HEK293 (cell line): ENCODE results near the gene CKS2.

Experiments
- CTCF ChIA-PET: fragments of 350-600 bp; formaldehyde crosslinking; extraction: SDS; loops from one replicate; lab custom pipeline; 2021; ENCODE audit warnings: antibody characterized with exemption; lab: Yijun Ruan, JAX
- POLR2A ChIA-PET: fragments of 300-600 bp; formaldehyde crosslinking; extraction: SDS; loops from one replicate; lab custom pipeline; 2020; ENCODE audit warnings: antibody characterized with exemption, inconsistent platforms; lab: Yijun Ruan, JAX
- H3K27ac ChIP-seq: fragments of 200-500 bp; sonication (Bioruptor generic); 2 replicates; pipeline ENCODE4 v1.5.1; 2014; ENCODE audit warnings: low read depth, low read length, control low read depth, inconsistent platforms; ENCODE audit errors: extremely low read depth
- H3K36me3 ChIP-seq, 2 experiments: fragments of 200-500 bp in 1 of 2; sonication (Bioruptor generic) in 1 of 2; 1 replicate in 1 of 2; 2 replicates in 1 of 2; pipeline ENCODE4 v1.5.1; 2014 to 2017; ENCODE audit warnings: inconsistent platforms in 2 of 2, low read length in 2 of 2; ENCODE audit not compliant: control insufficient read depth in 2 of 2, insufficient read depth in 1 of 2
- H3K4me1 ChIP-seq: fragments of 200-500 bp; sonication (Bioruptor generic); 2 replicates; pipeline ENCODE4 v1.5.1; 2014; ENCODE audit warnings: mild to moderate bottlenecking, low read length, inconsistent platforms; ENCODE audit not compliant: control insufficient read depth, insufficient read depth
- H3K4me3 ChIP-seq: 2 replicates; pipeline ENCODE4 v1.5.1; 2011; ENCODE audit warnings: low read depth, mild to moderate bottlenecking, control low read depth, low read length, moderate library complexity
- H3K9me3 ChIP-seq: fragments of 200-500 bp; sonication (Bioruptor generic); 2 replicates; pipeline ENCODE4 v1.5.1; 2014; ENCODE audit warnings: low read depth, low read length, inconsistent platforms; ENCODE audit not compliant: control insufficient read depth, insufficient read depth
- SCRT2 ChIP-seq: fragments of 450-650 bp; formaldehyde crosslinking; IDR thresholded peaks from 2 replicates; pipeline ENCODE4 v1.5.1; 2016; ENCODE audit warnings: missing biosample characterization, missing genetic modification characterization
- SP2 ChIP-seq: fragments of 450-650 bp; formaldehyde crosslinking; IDR thresholded peaks from 2 replicates; pipeline ENCODE4 v1.5.1; 2016; ENCODE audit warnings: missing biosample characterization, missing genetic modification characterization
- ZNF112 ChIP-seq: fragments of 450-650 bp; formaldehyde crosslinking; IDR thresholded peaks from 2 replicates; pipeline ENCODE4 v1.5.0; 2017; ENCODE audit warnings: missing biosample characterization, missing genetic modification characterization
- ZNF174 ChIP-seq: fragments of 450-650 bp; formaldehyde crosslinking; IDR thresholded peaks from 2 replicates; pipeline ENCODE4 v1.5.0; 2017; ENCODE audit warnings: missing biosample characterization, mild to moderate bottlenecking, missing genetic modification characterization
- ZNF2 ChIP-seq: fragments of 450-650 bp; formaldehyde crosslinking; IDR thresholded peaks from 2 replicates; pipeline ENCODE4 v1.5.1; 2016; ENCODE audit warnings: missing biosample characterization, missing genetic modification characterization
- ZNF202 ChIP-seq: fragments of 450-650 bp; formaldehyde crosslinking; IDR thresholded peaks from 2 replicates; pipeline ENCODE4 v1.5.1; 2016; ENCODE audit warnings: missing biosample characterization, missing genetic modification characterization, borderline replicate concordance
- ZNF23 ChIP-seq: fragments of 450-650 bp; formaldehyde crosslinking; IDR thresholded peaks from 2 replicates; pipeline ENCODE4 v1.5.1; 2016; ENCODE audit warnings: missing biosample characterization, missing genetic modification characterization, borderline replicate concordance
- ZNF37A ChIP-seq: fragments of 450-650 bp; IDR thresholded peaks from 2 replicates; pipeline ENCODE4 v1.5.1; 2018; ENCODE audit warnings: missing biosample characterization, missing genetic modification characterization
- ZNF394 ChIP-seq: fragments of 450-650 bp; formaldehyde crosslinking; IDR thresholded peaks from 2 replicates; pipeline ENCODE4 v1.5.1; 2016; ENCODE audit warnings: missing biosample characterization, missing genetic modification characterization, mild to moderate bottlenecking, moderate library complexity, borderline replicate concordance
- ZNF48 ChIP-seq: fragments of 450-650 bp; formaldehyde crosslinking; IDR thresholded peaks from 2 replicates; pipeline ENCODE4 v1.5.1; 2016; ENCODE audit warnings: missing biosample characterization, missing genetic modification characterization
- ZNF501 ChIP-seq: fragments of 450-650 bp; formaldehyde crosslinking; IDR thresholded peaks from 2 replicates; pipeline ENCODE4 v1.5.1; 2016; ENCODE audit warnings: missing biosample characterization, missing genetic modification characterization
- ZNF571 ChIP-seq: fragments of 450-650 bp; formaldehyde crosslinking; IDR thresholded peaks from 2 replicates; pipeline ENCODE4 v1.5.0; 2017; ENCODE audit warnings: missing biosample characterization, missing genetic modification characterization
- ZNF76 ChIP-seq: fragments of 450-650 bp; formaldehyde crosslinking; IDR thresholded peaks from 2 replicates; pipeline ENCODE4; 2016; ENCODE audit warnings: low read depth, missing biosample characterization, missing genetic modification characterization, borderline replicate concordance
- TF ChIP-seq, protein P1 (sequence below): fragments of 450-650 bp; formaldehyde crosslinking; IDR thresholded peaks from 2 replicates; pipeline ENCODE4 v1.5.1; 2016; ENCODE audit warnings: missing biosample characterization, missing genetic modification characterization, low read depth
- TF ChIP-seq, protein P2 (sequence below): fragments of 450-650 bp; formaldehyde crosslinking; IDR thresholded peaks from 2 replicates; pipeline ENCODE4 v1.5.1; 2017; ENCODE audit warnings: missing biosample characterization, missing genetic modification characterization
- TF ChIP-seq, protein P3 (sequence below): fragments of 450-650 bp; formaldehyde crosslinking; IDR thresholded peaks from 2 replicates; pipeline ENCODE4 v1.5.1; 2016; ENCODE audit warnings: missing biosample characterization, missing genetic modification characterization
- TF ChIP-seq, protein P4 (sequence below): fragments of 450-650 bp; formaldehyde crosslinking; IDR thresholded peaks from 2 replicates; pipeline ENCODE4 v1.5.1; 2017; ENCODE audit warnings: missing biosample characterization, mild to moderate bottlenecking, missing genetic modification characterization, moderate library complexity
- TF ChIP-seq, protein P5 (sequence below): fragments of 450-650 bp; formaldehyde crosslinking; IDR thresholded peaks from 2 replicates; pipeline ENCODE4 v1.5.1; 2016; ENCODE audit warnings: missing biosample characterization, missing genetic modification characterization

CKS2 gene

DNA sequence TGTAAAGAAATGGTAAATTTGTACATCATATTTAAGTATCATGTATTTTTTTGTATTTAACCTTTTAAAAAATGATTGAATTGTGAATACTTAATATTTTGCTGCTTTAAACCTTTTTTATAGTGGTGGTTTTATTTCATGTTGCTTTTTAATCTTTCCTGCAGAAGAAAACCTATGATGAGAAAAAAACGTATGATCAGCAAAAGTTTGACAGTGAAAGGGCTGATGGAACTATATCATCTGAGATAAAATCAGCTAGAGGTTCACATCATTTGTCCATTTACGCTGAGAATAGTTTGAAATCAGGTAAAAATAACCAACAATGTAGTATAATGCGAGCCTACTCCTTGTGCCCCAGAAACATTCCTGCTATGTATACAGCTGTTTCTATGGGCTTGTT lies 14.7 kb downstream of the CKS2 start (continued):
- no peak for TF ChIP-seq ZNF202 (tag by site-specific recombination)
- TF ChIP-seq ZNF37A (tag by site-specific recombination) = no peak
- TF ChIP-seq ZNF76 = no peak
- TF ChIP-seq, protein P1, sequence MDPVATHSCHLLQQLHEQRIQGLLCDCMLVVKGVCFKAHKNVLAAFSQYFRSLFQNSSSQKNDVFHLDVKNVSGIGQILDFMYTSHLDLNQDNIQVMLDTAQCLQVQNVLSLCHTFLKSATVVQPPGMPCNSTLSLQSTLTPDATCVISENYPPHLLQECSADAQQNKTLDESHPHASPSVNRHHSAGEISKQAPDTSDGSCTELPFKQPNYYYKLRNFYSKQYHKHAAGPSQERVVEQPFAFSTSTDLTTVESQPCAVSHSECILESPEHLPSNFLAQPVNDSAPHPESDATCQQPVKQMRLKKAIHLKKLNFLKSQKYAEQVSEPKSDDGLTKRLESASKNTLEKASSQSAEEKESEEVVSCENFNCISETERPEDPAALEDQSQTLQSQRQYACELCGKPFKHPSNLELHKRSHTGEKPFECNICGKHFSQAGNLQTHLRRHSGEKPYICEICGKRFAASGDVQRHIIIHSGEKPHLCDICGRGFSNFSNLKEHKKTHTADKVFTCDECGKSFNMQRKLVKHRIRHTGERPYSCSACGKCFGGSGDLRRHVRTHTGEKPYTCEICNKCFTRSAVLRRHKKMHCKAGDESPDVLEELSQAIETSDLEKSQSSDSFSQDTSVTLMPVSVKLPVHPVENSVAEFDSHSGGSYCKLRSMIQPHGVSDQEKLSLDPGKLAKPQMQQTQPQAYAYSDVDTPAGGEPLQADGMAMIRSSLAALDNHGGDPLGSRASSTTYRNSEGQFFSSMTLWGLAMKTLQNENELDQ (tag by site-specific recombination) = no peak

DNA sequence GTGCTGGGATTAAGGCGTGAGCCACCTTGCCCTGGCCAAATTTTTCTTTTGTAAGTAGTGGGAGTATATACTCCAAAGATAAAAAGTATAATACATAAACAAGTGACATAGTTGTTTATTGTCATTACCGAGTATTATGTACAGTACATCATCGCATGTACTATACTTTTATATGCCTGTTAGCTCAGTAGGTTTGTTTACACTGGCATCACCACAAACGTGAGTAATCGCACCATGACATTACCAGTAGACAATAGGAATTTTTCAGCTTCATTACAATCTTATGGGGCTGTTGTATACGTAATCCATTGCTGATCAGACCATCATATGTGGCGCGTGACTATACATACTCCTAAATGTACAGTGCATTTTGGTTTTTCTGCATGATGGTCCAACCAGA lies 17.1 kb downstream of the CKS2 start:
- H3K36me3 ChIP-seq = peaks cover 7 to 71% of the 10 kb centered on the region in 2 experiments
- H3K4me1 ChIP-seq = no peaks in the 10 kb centered on the region
- ChIA-PET POLR2A (no interaction called here), CTCF (interaction anchor here (1.0 kb wide), 1 partner anchor 221 kb away, joined by 3 read pairs; no protein-coding TSS in a partner anchor)
- TF ChIP-seq, protein P2, sequence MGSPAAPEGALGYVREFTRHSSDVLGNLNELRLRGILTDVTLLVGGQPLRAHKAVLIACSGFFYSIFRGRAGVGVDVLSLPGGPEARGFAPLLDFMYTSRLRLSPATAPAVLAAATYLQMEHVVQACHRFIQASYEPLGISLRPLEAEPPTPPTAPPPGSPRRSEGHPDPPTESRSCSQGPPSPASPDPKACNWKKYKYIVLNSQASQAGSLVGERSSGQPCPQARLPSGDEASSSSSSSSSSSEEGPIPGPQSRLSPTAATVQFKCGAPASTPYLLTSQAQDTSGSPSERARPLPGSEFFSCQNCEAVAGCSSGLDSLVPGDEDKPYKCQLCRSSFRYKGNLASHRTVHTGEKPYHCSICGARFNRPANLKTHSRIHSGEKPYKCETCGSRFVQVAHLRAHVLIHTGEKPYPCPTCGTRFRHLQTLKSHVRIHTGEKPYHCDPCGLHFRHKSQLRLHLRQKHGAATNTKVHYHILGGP (tag by site-specific recombination) = no peak
- TF ChIP-seq ZNF48 (no peak), ZNF112 (tag by site-specific recombination) (no peak), SCRT2 (tag by site-specific recombination) (no peak), ZNF501 (no peak), ZNF571 (tag by site-specific recombination) (no peak), ZNF23 (tag by site-specific recombination) (no peak), ZNF394 (tag by site-specific recombination) (no peak)
- TF ChIP-seq, protein P3, sequence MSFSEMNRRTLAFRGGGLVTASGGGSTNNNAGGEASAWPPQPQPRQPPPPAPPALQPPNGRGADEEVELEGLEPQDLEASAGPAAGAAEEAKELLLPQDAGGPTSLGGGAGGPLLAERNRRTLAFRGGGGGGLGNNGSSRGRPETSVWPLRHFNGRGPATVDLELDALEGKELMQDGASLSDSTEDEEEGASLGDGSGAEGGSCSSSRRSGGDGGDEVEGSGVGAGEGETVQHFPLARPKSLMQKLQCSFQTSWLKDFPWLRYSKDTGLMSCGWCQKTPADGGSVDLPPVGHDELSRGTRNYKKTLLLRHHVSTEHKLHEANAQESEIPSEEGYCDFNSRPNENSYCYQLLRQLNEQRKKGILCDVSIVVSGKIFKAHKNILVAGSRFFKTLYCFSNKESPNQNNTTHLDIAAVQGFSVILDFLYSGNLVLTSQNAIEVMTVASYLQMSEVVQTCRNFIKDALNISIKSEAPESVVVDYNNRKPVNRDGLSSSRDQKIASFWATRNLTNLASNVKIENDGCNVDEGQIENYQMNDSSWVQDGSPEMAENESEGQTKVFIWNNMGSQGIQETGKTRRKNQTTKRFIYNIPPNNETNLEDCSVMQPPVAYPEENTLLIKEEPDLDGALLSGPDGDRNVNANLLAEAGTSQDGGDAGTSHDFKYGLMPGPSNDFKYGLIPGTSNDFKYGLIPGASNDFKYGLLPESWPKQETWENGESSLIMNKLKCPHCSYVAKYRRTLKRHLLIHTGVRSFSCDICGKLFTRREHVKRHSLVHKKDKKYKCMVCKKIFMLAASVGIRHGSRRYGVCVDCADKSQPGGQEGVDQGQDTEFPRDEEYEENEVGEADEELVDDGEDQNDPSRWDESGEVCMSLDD = no peak
- TF ChIP-seq, protein P4, sequence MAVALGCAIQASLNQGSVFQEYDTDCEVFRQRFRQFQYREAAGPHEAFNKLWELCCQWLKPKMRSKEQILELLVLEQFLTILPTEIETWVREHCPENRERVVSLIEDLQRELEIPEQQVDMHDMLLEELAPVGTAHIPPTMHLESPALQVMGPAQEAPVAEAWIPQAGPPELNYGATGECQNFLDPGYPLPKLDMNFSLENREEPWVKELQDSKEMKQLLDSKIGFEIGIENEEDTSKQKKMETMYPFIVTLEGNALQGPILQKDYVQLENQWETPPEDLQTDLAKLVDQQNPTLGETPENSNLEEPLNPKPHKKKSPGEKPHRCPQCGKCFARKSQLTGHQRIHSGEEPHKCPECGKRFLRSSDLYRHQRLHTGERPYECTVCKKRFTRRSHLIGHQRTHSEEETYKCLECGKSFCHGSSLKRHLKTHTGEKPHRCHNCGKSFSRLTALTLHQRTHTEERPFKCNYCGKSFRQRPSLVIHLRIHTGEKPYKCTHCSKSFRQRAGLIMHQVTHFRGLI (tag by site-specific recombination) = no peak
- no peaks in the 10 kb centered on the region for H3K9me3 ChIP-seq
- no peak overlapping the region for H3K27ac ChIP-seq
- H3K4me3 ChIP-seq = no peak overlapping the region

DNA sequence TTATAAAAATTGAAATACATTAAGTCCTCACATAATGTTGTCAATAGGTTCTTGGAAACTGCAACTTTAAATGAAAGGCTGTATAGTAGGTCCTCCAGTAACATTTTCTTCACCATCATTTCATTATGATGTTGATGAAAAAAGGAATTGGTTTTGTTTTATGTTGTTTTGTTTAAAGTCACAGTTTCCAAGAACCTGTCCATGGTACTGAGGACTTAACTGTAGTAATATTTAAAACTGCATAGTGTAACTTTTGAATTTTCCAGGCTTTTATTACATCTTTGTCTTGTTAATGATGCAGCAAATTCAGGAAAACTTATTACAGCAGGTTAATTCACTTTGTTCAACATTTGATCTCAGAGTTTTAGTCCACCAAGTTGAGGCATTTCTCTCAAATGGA lies 18.9 kb downstream of the CKS2 start:
- no peak overlapping the region for H3K4me3 ChIP-seq
- TF ChIP-seq ZNF174 (no peak), SP2 (tag by site-specific recombination) (no peak), ZNF2 (tag by site-specific recombination) (no peak)
- TF ChIP-seq, protein P5, sequence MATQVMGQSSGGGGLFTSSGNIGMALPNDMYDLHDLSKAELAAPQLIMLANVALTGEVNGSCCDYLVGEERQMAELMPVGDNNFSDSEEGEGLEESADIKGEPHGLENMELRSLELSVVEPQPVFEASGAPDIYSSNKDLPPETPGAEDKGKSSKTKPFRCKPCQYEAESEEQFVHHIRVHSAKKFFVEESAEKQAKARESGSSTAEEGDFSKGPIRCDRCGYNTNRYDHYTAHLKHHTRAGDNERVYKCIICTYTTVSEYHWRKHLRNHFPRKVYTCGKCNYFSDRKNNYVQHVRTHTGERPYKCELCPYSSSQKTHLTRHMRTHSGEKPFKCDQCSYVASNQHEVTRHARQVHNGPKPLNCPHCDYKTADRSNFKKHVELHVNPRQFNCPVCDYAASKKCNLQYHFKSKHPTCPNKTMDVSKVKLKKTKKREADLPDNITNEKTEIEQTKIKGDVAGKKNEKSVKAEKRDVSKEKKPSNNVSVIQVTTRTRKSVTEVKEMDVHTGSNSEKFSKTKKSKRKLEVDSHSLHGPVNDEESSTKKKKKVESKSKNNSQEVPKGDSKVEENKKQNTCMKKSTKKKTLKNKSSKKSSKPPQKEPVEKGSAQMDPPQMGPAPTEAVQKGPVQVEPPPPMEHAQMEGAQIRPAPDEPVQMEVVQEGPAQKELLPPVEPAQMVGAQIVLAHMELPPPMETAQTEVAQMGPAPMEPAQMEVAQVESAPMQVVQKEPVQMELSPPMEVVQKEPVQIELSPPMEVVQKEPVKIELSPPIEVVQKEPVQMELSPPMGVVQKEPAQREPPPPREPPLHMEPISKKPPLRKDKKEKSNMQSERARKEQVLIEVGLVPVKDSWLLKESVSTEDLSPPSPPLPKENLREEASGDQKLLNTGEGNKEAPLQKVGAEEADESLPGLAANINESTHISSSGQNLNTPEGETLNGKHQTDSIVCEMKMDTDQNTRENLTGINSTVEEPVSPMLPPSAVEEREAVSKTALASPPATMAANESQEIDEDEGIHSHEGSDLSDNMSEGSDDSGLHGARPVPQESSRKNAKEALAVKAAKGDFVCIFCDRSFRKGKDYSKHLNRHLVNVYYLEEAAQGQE (tag by site-specific recombination) = peak; percentile 73
- TF ChIP-seq, all 188 proteins: peak for 1
- ChIA-PET CTCF (no interaction called here), POLR2A (no interaction called here)
- H3K27ac ChIP-seq = no peak overlapping the region
- no peaks in the 10 kb centered on the region for H3K9me3 ChIP-seq
- no peaks in the 10 kb centered on the region for H3K4me1 ChIP-seq
- peaks cover 12 to 84% of the 10 kb centered on the region in 2 experiments for H3K36me3 ChIP-seq
